Loucy (cell line): Measurements from ENCODE around the gene TMEM131.

Experiments
- H2AFZ ChIP-seq: fragments of 200-600 bp; sonication (generic); 2 replicates; pipeline ENCODE4 v1.6.0; 2016; ENCODE audit warnings: antibody characterized with exemption, mild to moderate bottlenecking, low read length, moderate library complexity
- H3F3A ChIP-seq: fragments of 200-600 bp; 2 replicates; pipeline ENCODE4 v1.6.0; 2016; ENCODE audit warnings: antibody characterized with exemption, low read depth, mild to moderate bottlenecking
- H3K27me3 ChIP-seq: fragments of 200-600 bp; sonication (generic); 2 replicates; pipeline ENCODE4 v1.6.1; 2014; ENCODE audit warnings: low read length, mild to moderate bottlenecking; ENCODE audit not compliant: insufficient read depth, poor library complexity, severe bottlenecking
- H3K36me3 ChIP-seq: fragments of 200-600 bp; sonication (generic); 2 replicates; pipeline ENCODE4 v1.6.1; 2016; ENCODE audit warnings: low read length; ENCODE audit not compliant: insufficient read depth
- H3K4me1 ChIP-seq: fragments of 200-600 bp; sonication (generic); 2 replicates; pipeline ENCODE4 v1.5.1; 2014; ENCODE audit warnings: low read length, mild to moderate bottlenecking; ENCODE audit not compliant: insufficient read depth, poor library complexity, severe bottlenecking
- H3K4me2 ChIP-seq: fragments of 200-600 bp; sonication (generic); 2 replicates; pipeline ENCODE4 v1.6.0; 2014; ENCODE audit warnings: antibody characterized with exemption, low read length, low read depth, mild to moderate bottlenecking; ENCODE audit not compliant: poor library complexity, severe bottlenecking
- H3K4me3 ChIP-seq: fragments of 200-600 bp; sonication (generic); 2 replicates; pipeline ENCODE4 v1.5.1; 2014; ENCODE audit warnings: low read length, mild to moderate bottlenecking, mixed read lengths; ENCODE audit not compliant: poor library complexity, severe bottlenecking
- H3K79me2 ChIP-seq: fragments of 200-600 bp; sonication (generic); 2 replicates; pipeline ENCODE4 v1.6.1; 2014; ENCODE audit warnings: low read length; ENCODE audit not compliant: insufficient read depth
- H3K9ac ChIP-seq: fragments of 200-600 bp; sonication (generic); 2 replicates; pipeline ENCODE4 v1.6.0; 2014; ENCODE audit warnings: mild to moderate bottlenecking, low read depth, low read length, moderate library complexity; ENCODE audit not compliant: poor library complexity, severe bottlenecking
- H3K9me2 ChIP-seq: fragments of 200-600 bp; sonication (generic); replicated peaks from 2 replicates; pipeline ENCODE4 v1.6.1; 2016; ENCODE audit warnings: low read depth, low read length, mixed read lengths
- H3K9me3 ChIP-seq: fragments of 200-600 bp; sonication (generic); 2 replicates; pipeline ENCODE4 v1.6.1; 2014; ENCODE audit warnings: mild to moderate bottlenecking, antibody characterized with exemption, low read length, low read depth; ENCODE audit not compliant: insufficient read depth
- H4K20me1 ChIP-seq: fragments of 200-600 bp; sonication (generic); 2 replicates; pipeline ENCODE4 v1.6.0; 2014; ENCODE audit warnings: antibody characterized with exemption, low read length, mild to moderate bottlenecking; ENCODE audit not compliant: insufficient read depth, poor library complexity, severe bottlenecking
- EZH2phosphoT487 ChIP-seq: fragments of 200-600 bp; IDR thresholded peaks from 2 replicates; pipeline ENCODE4 v1.6.1; 2018; ENCODE audit warnings: antibody characterized with exemption, mild to moderate bottlenecking, moderate library complexity, borderline replicate concordance
- TF ChIP-seq, protein P1 (sequence below): fragments of 200-600 bp; sonication (generic); conservative IDR thresholded peaks from 2 replicates; pipeline ENCODE4 v1.5.1; 2014; ENCODE audit warnings: mild to moderate bottlenecking, antibody characterized with exemption, low read length

Gene TMEM131

DNA sequence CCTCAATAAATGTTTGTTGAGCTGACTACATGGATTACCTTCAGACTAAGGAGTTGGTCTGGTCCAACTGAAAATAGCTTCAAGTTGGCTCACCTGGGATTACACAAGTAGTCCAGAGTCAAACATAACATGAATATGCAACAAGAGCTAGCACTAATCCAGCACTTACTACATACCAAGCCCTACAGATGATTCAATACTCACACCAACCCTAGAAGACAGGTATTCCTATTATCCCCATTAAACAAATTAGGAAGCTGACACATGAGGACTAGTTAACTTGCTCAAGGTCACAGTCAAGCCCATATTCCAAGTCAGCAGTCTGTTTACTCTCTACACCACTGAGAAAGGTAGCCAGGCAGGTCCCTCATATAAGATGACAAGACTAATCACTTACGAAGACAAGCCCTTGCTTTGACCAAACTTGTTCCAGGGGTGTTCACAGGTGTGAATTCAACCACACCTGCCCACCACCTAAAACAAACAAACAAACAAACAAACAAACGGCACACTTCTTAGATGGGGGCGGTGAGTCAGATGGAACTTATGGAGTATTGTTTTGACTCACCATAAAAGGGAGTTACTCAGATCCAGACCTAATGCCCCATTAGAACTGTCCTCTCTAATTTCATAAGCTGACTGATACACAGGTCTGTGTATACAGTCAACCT, 29.1 kb downstream of the TMEM131 start:
- Histone ChIP-seq H4K20me1 (peaks cover 12% of the 10 kb centered on the region), H3K4me3 (no peak overlapping the region), H2AFZ (no peak overlapping the region), H3K4me1 (peaks cover 17% of the 10 kb centered on the region), H3K79me2 (peaks cover 80% of the 10 kb centered on the region), H3K9ac (no peak overlapping the region), H3K9me3 (no peaks in the 10 kb centered on the region), H3K27me3 (no peaks in the 10 kb centered on the region), H3F3A (no peaks in the 10 kb centered on the region), H3K9me2 (no peaks in the 10 kb centered on the region), H3K36me3 (no peaks in the 10 kb centered on the region), H3K4me2 (no peak overlapping the region)
- TF ChIP-seq, protein P1, sequence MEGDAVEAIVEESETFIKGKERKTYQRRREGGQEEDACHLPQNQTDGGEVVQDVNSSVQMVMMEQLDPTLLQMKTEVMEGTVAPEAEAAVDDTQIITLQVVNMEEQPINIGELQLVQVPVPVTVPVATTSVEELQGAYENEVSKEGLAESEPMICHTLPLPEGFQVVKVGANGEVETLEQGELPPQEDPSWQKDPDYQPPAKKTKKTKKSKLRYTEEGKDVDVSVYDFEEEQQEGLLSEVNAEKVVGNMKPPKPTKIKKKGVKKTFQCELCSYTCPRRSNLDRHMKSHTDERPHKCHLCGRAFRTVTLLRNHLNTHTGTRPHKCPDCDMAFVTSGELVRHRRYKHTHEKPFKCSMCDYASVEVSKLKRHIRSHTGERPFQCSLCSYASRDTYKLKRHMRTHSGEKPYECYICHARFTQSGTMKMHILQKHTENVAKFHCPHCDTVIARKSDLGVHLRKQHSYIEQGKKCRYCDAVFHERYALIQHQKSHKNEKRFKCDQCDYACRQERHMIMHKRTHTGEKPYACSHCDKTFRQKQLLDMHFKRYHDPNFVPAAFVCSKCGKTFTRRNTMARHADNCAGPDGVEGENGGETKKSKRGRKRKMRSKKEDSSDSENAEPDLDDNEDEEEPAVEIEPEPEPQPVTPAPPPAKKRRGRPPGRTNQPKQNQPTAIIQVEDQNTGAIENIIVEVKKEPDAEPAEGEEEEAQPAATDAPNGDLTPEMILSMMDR: no peak
- no peak for TF ChIP-seq EZH2phosphoT487

DNA sequence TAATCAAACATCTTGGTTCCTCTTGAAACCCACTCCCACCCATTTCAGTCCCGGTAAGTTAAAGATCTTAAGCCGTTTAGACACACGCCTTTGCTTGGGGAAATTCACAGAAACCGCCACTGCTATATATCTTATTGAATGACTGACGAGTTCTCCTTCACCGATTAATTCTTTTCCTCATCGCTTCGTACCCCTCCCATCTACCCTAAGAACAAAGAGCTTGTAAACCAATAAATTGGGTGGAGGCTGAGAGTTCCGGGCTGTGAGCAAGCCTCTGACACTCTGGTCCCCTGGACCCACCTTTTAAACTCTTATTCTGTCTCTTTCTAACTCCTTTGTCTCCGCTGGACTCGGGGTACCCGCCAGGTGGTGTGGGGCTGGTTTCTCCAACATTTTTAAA, 30.6 kb downstream of the TMEM131 start:
- H4K20me1 ChIP-seq: peaks cover 17% of the 10 kb centered on the region

DNA sequence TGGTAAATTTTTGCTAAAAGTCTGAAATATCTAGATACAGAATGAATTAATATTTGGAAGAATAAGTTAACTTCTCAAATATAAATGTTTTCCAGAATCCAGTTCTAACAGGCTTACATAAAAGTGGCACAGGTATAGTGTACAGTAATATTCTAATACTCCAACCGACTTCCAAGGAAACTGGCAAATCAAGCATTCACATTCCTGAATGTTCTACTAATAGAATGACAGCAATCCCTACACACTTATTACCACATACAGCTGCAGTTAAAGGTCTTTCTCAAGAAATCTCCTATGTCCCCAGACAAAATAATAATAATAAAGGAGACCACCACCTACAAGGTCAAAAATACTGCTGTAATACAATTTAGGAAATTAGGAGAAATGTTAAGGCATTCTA, 31.9 kb downstream of the TMEM131 start:
- no peaks in the 10 kb centered on the region for H3K9me2 ChIP-seq
- H3K9ac ChIP-seq: no peak overlapping the region
- H3K79me2 ChIP-seq: peaks cover 70% of the 10 kb centered on the region
- no peaks in the 10 kb centered on the region for H3K36me3 ChIP-seq
- no peaks in the 10 kb centered on the region for H3K27me3 ChIP-seq
- no peak overlapping the region for H3K4me2 ChIP-seq
- H3K9me3 ChIP-seq: no peaks in the 10 kb centered on the region
- H3K4me1 ChIP-seq: peaks cover 13% of the 10 kb centered on the region
- no peak overlapping the region for H3K4me3 ChIP-seq
- H4K20me1 ChIP-seq: peaks cover 14% of the 10 kb centered on the region
- H2AFZ ChIP-seq: no peak overlapping the region
- TF ChIP-seq, protein P1: no peak
- H3F3A ChIP-seq: no peaks in the 10 kb centered on the region

More for the DNA sequence above, 30.6 kb downstream of the TMEM131 start:
- Histone ChIP-seq H3K9me2 (no peaks in the 10 kb centered on the region), H3F3A (no peaks in the 10 kb centered on the region), H3K27me3 (no peaks in the 10 kb centered on the region), H3K79me2 (peaks cover 78% of the 10 kb centered on the region), H3K9ac (no peak overlapping the region), H3K36me3 (no peaks in the 10 kb centered on the region), H3K4me2 (no peak overlapping the region), H3K4me1 (peaks cover 20% of the 10 kb centered on the region), H3K9me3 (no peaks in the 10 kb centered on the region), H2AFZ (no peak overlapping the region), H3K4me3 (no peak overlapping the region)
- TF ChIP-seq, protein P1: no peak
- TF ChIP-seq EZH2phosphoT487: no peak
